Gastrocnemius medialis (tissue), 4 donors: ENCODE results near the gene PKN1. TPM values are rescaled to one million over a fixed set of nuclear protein-coding genes. Genes with fewer than 3 reads are reported as not detected.

Experiments
- ATAC-seq, 2 donors: fragments of 150-250 bp; one replicate each; pipeline ENCODE4 v1.9.1; 2016
- DNase-seq, 2 donors: peaks; one replicate each; pipeline ENCODE4 v3.0.0-alpha.2; 2019
- H3K27ac ChIP-seq, 4 donors: fragments of 200-600 bp; sonication (generic); 1 replicate in 1 of 4; 2 replicates in 3 of 4; pipeline ENCODE4 v1.5.1; 2016 to 2018; ENCODE audit warnings: mild to moderate bottlenecking in 2 of 4, moderate library complexity in 1 of 4
- H3K27me3 ChIP-seq, 3 donors: fragments of 200-600 bp; sonication (generic) in 2 of 3; 1 replicate in 1 of 3; 2 replicates in 2 of 3; pipeline versions ENCODE4 v1.5.1 to v1.6.0; 2016 to 2019; ENCODE audit warnings: mild to moderate bottlenecking in 1 of 3, moderate library complexity in 1 of 3
- H3K36me3 ChIP-seq, 2 donors: fragments of 200-600 bp; sonication (generic) in 1 of 2; one replicate each; pipeline ENCODE4 v1.5.1; 2017 to 2018
- H3K4me1 ChIP-seq, 2 donors: fragments of 200-600 bp; sonication (generic) in 1 of 2; one replicate each; pipeline ENCODE4 v1.5.1; 2016 to 2017; ENCODE audit warnings: mild to moderate bottlenecking in 2 of 2
- H3K4me3 ChIP-seq, 4 donors: fragments of 200-600 bp; sonication (generic) in 3 of 4; 1 replicate in 1 of 4; 2 replicates in 3 of 4; pipeline ENCODE4 v1.5.1; 2016 to 2019; ENCODE audit warnings: mild to moderate bottlenecking in 2 of 4
- H3K9me3 ChIP-seq, 3 donors: fragments of 200-600 bp; sonication (generic) in 2 of 3; 1 replicate in 1 of 3; 2 replicates in 2 of 3; pipeline ENCODE4 v1.5.1; 2016 to 2019
- POLR2A ChIP-seq, 2 donors: fragments of 450-650 bp; IDR thresholded peaks; one replicate each; pipeline ENCODE4 v1.6.1; 2017; ENCODE audit warnings: antibody characterized with exemption in 2 of 2, mild to moderate bottlenecking in 2 of 2, moderate library complexity in 2 of 2
- in situ Hi-C, 4 donors: fragments of 200-750 bp; cut with MboI; loops; one replicate each; pipeline versions ENCODE4 v1.15.0 to v1.8.0; 2017; ENCODE audit warnings: low sequenced_read_pairs in 4 of 4
- intact Hi-C: fragments of 100-400 bp; cut with DNase I; formaldehyde crosslinking; loops from one replicate; pipeline ENCODE4 v1.15.1; 2023; ENCODE audit warnings: low total_unique reads
- total RNA-seq, 4 donors: library from RNA; depleted of rRNA; stranded (reverse); fragments of >200 nt; gene quantifications; one replicate each; pipeline versions ENCODE4 v1.1.0 to v1.2.3, GENCODE V29; 2016
- TF ChIP-seq, protein P1 (sequence below), 5 experiments: fragments of 450-650 bp in 3 of 5; fragments of 200-600 bp in 2 of 5; sonication (generic) in 2 of 5; IDR thresholded peaks in 4 of 5; conservative IDR thresholded peaks in 1 of 5; 1 replicate in 4 of 5; 2 replicates in 1 of 5; pipeline ENCODE4 v1.5.1; 2016 to 2019; ENCODE audit warnings: antibody characterized with exemption in 5 of 5, mild to moderate bottlenecking in 3 of 5, moderate library complexity in 3 of 5

PKN1 gene
- total RNA-seq, 4 donors from 2014 or later = 52.1 to 130 (median 81.3) TPM

- DNase-seq (no peak), ATAC-seq (no peak)
- TF ChIP-seq, protein P1, sequence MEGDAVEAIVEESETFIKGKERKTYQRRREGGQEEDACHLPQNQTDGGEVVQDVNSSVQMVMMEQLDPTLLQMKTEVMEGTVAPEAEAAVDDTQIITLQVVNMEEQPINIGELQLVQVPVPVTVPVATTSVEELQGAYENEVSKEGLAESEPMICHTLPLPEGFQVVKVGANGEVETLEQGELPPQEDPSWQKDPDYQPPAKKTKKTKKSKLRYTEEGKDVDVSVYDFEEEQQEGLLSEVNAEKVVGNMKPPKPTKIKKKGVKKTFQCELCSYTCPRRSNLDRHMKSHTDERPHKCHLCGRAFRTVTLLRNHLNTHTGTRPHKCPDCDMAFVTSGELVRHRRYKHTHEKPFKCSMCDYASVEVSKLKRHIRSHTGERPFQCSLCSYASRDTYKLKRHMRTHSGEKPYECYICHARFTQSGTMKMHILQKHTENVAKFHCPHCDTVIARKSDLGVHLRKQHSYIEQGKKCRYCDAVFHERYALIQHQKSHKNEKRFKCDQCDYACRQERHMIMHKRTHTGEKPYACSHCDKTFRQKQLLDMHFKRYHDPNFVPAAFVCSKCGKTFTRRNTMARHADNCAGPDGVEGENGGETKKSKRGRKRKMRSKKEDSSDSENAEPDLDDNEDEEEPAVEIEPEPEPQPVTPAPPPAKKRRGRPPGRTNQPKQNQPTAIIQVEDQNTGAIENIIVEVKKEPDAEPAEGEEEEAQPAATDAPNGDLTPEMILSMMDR (IDR thresholded peaks at IDR 0.05 in 4 of 5, conservative IDR thresholded peaks at IDR 0.05 in 1 of 5) = no peak
- TF ChIP-seq POLR2A (IDR thresholded peaks at IDR 0.05) = no peak
- Histone ChIP-seq H3K36me3 (peaks cover 0 to 51% of the 10 kb centered on the region in 2 donors), H3K4me3 (no peak overlapping the region), H3K27me3 (no peaks in the 10 kb centered on the region), H3K9me3 (no peaks in the 10 kb centered on the region), H3K4me1 (peaks cover 0 to 6% of the 10 kb centered on the region in 2 donors), H3K27ac (no peak overlapping the region)
- in situ Hi-C loops = no loop called here
- intact Hi-C loops = no loop called here
These were observed 8.2 kb downstream of the PKN1 start for GRCh38 chr19:14441041-14441938.

- intact Hi-C loops (no loop called here), in situ Hi-C loops (no loop called here)
- DNase-seq = no peak
- ATAC-seq = no peak
- Histone ChIP-seq H3K27me3 (no peaks in the 10 kb centered on the region), H3K27ac (no peak overlapping the region), H3K4me3 (no peak overlapping the region), H3K36me3 (peaks cover 0 to 68% of the 10 kb centered on the region in 2 donors), H3K4me1 (peaks cover 0 to 6% of the 10 kb centered on the region in 2 donors), H3K9me3 (no peaks in the 10 kb centered on the region)
- no peak for TF ChIP-seq POLR2A (IDR thresholded peaks at IDR 0.05)
- TF ChIP-seq, protein P1 (IDR thresholded peaks at IDR 0.05 in 4 of 5, conservative IDR thresholded peaks at IDR 0.05 in 1 of 5) = no peak
These were observed 10.0 kb downstream of the PKN1 start for GRCh38 chr19:14442891-14443631.

GRCh38 chr19:14443632-14444216 lies 10.6 kb downstream of the PKN1 start:
- no peak overlapping the region for H3K4me3 ChIP-seq
- no peak for DNase-seq
- no peaks in the 10 kb centered on the region for H3K27me3 ChIP-seq
- peaks cover 0 to 74% of the 10 kb centered on the region in 2 donors for H3K36me3 ChIP-seq
- no peaks in the 10 kb centered on the region for H3K9me3 ChIP-seq
- intact Hi-C loops = no loop called here
- TF ChIP-seq, protein P1 (IDR thresholded peaks at IDR 0.05 in 4 of 5, conservative IDR thresholded peaks at IDR 0.05 in 1 of 5) = no peak
- TF ChIP-seq POLR2A (IDR thresholded peaks at IDR 0.05) = no peak
- H3K4me1 ChIP-seq = peaks cover 0 to 3% of the 10 kb centered on the region in 2 donors
- no peak overlapping the region for H3K27ac ChIP-seq
- in situ Hi-C loops = no loop called here
- ATAC-seq = no peak

DNA sequence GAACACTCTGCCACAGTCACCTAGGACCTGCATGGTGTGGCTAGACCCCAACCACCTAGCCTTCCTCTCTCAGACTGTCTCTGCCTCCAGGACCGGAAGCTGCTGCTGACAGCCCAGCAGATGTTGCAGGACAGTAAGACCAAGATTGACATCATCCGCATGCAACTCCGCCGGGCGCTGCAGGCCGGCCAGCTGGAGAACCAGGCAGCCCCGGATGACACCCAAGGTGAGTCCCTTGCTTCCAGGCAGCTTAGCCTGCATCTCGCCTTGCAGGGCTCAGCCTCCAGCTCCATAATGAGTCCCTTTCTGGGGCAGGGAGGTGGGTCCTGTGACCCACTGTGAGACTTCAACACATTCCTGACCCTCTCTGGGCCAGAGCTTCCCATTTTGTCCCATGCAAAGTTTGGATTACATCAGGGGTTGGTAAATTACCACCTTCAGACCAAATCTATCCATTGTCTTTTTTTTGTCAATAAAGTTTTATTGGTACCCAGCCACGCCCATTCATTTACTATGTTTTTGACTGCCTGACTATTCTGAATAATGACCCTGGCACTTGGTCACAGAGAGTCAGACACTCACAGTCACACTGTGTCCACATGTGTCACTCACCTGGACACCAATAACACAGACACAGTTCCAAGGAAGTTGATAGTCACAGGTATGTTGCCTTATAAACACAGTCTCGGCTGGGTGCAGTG lies 13.4 kb downstream of the PKN1 start:
- Histone ChIP-seq H3K36me3 (peaks cover 0 to 97% of the 10 kb centered on the region in 2 donors), H3K27me3 (no peaks in the 10 kb centered on the region), H3K4me3 (no peak overlapping the region), H3K27ac (no peak overlapping the region), H3K9me3 (no peaks in the 10 kb centered on the region), H3K4me1 (no peaks in the 10 kb centered on the region)
- intact Hi-C loops (no loop called here), in situ Hi-C loops (no loop called here)
- DNase-seq (no peak), ATAC-seq (no peak)
- TF ChIP-seq POLR2A (IDR thresholded peaks at IDR 0.05) = no peak
- TF ChIP-seq, protein P1 (IDR thresholded peaks at IDR 0.05 in 4 of 5, conservative IDR thresholded peaks at IDR 0.05 in 1 of 5) = no peak
